HEK293 (cell line): Measurements from ENCODE around the gene VWA5B1.
A peak's percentile ranks its signal among the peaks of the same experiment; 100 is the strongest.

Source experiments
- CTCF ChIA-PET: fragments of 350-600 bp; formaldehyde crosslinking; extraction: SDS; loops from one replicate; lab custom pipeline; 2021; ENCODE audit warnings: antibody characterized with exemption; lab: Yijun Ruan, JAX
- POLR2A ChIA-PET: fragments of 300-600 bp; formaldehyde crosslinking; extraction: SDS; loops from one replicate; lab custom pipeline; 2020; ENCODE audit warnings: antibody characterized with exemption, inconsistent platforms; lab: Yijun Ruan, JAX
- H3K27ac ChIP-seq: fragments of 200-500 bp; sonication (Bioruptor generic); 2 replicates; pipeline ENCODE4 v1.5.1; 2014; ENCODE audit warnings: low read depth, low read length, control low read depth, inconsistent platforms; ENCODE audit errors: extremely low read depth
- H3K36me3 ChIP-seq, 2 experiments: fragments of 200-500 bp in 1 of 2; sonication (Bioruptor generic) in 1 of 2; 1 replicate in 1 of 2; 2 replicates in 1 of 2; pipeline ENCODE4 v1.5.1; 2014 to 2017; ENCODE audit warnings: inconsistent platforms in 2 of 2, low read length in 2 of 2; ENCODE audit not compliant: control insufficient read depth in 2 of 2, insufficient read depth in 1 of 2
- H3K4me1 ChIP-seq: fragments of 200-500 bp; sonication (Bioruptor generic); 2 replicates; pipeline ENCODE4 v1.5.1; 2014; ENCODE audit warnings: mild to moderate bottlenecking, low read length, inconsistent platforms; ENCODE audit not compliant: control insufficient read depth, insufficient read depth
- H3K4me3 ChIP-seq: 2 replicates; pipeline ENCODE4 v1.5.1; 2011; ENCODE audit warnings: low read depth, mild to moderate bottlenecking, control low read depth, low read length, moderate library complexity
- H3K9me3 ChIP-seq: fragments of 200-500 bp; sonication (Bioruptor generic); 2 replicates; pipeline ENCODE4 v1.5.1; 2014; ENCODE audit warnings: low read depth, low read length, inconsistent platforms; ENCODE audit not compliant: control insufficient read depth, insufficient read depth
- GLIS1 ChIP-seq: fragments of 450-650 bp; formaldehyde crosslinking; IDR thresholded peaks from 2 replicates; pipeline ENCODE4 v1.5.1; 2016; ENCODE audit warnings: missing biosample characterization, missing genetic modification characterization
- GLIS2 ChIP-seq: fragments of 450-650 bp; formaldehyde crosslinking; IDR thresholded peaks from 2 replicates; pipeline ENCODE4 v1.5.1; 2016; ENCODE audit warnings: missing biosample characterization, missing genetic modification characterization
- IKZF3 ChIP-seq: fragments of 450-650 bp; IDR thresholded peaks from 2 replicates; pipeline ENCODE4 v1.5.0; 2018; ENCODE audit warnings: missing biosample characterization, mild to moderate bottlenecking, missing genetic modification characterization, moderate library complexity
- KLF10 ChIP-seq: fragments of 450-650 bp; IDR thresholded peaks from 2 replicates; pipeline ENCODE4 v1.5.1; 2018; ENCODE audit warnings: missing biosample characterization, mild to moderate bottlenecking, missing genetic modification characterization
- MZF1 ChIP-seq: fragments of 450-650 bp; formaldehyde crosslinking; IDR thresholded peaks from 2 replicates; pipeline ENCODE4 v1.5.1; 2017; ENCODE audit warnings: missing biosample characterization, missing genetic modification characterization, borderline replicate concordance
- TRIM28 ChIP-seq: IDR thresholded peaks from 2 replicates; pipeline ENCODE4 v1.6.1; 2011; ENCODE audit warnings: low read length, control low read depth, borderline replicate concordance
- ZBTB48 ChIP-seq: fragments of 450-650 bp; formaldehyde crosslinking; IDR thresholded peaks from 2 replicates; pipeline ENCODE4 v1.5.1; 2016; ENCODE audit warnings: missing biosample characterization, missing genetic modification characterization
- ZFHX2 ChIP-seq: fragments of 450-650 bp; formaldehyde crosslinking; conservative IDR thresholded peaks from 2 replicates; pipeline ENCODE4 v1.5.1; 2016; ENCODE audit warnings: missing biosample characterization, missing genetic modification characterization
- ZIC2 ChIP-seq: fragments of 450-650 bp; formaldehyde crosslinking; IDR thresholded peaks from 2 replicates; pipeline ENCODE4 v1.5.1; 2016; ENCODE audit warnings: missing biosample characterization, missing genetic modification characterization
- ZNF121 ChIP-seq: fragments of 450-650 bp; formaldehyde crosslinking; IDR thresholded peaks from 2 replicates; pipeline ENCODE4 v1.5.1; 2016; ENCODE audit warnings: missing biosample characterization, missing genetic modification characterization
- ZNF2 ChIP-seq: fragments of 450-650 bp; formaldehyde crosslinking; IDR thresholded peaks from 2 replicates; pipeline ENCODE4 v1.5.1; 2016; ENCODE audit warnings: missing biosample characterization, missing genetic modification characterization
- ZNF223 ChIP-seq: fragments of 450-650 bp; formaldehyde crosslinking; IDR thresholded peaks from 2 replicates; pipeline ENCODE4 v1.5.1; 2016; ENCODE audit warnings: missing biosample characterization, missing genetic modification characterization
- ZNF23 ChIP-seq: fragments of 450-650 bp; formaldehyde crosslinking; IDR thresholded peaks from 2 replicates; pipeline ENCODE4 v1.5.1; 2016; ENCODE audit warnings: missing biosample characterization, missing genetic modification characterization, borderline replicate concordance
- ZNF266 ChIP-seq: fragments of 450-650 bp; formaldehyde crosslinking; IDR thresholded peaks from 2 replicates; pipeline ENCODE4 v1.5.1; 2016; ENCODE audit warnings: missing biosample characterization, missing genetic modification characterization, low read depth
- ZNF366 ChIP-seq: fragments of 450-650 bp; formaldehyde crosslinking; conservative IDR thresholded peaks from 2 replicates; pipeline ENCODE4 v1.5.1; 2016; ENCODE audit warnings: missing biosample characterization, missing genetic modification characterization
- ZNF404 ChIP-seq: fragments of 450-650 bp; formaldehyde crosslinking; IDR thresholded peaks from 2 replicates; pipeline ENCODE4 v1.5.1; 2017; ENCODE audit warnings: missing biosample characterization, missing genetic modification characterization
- ZNF416 ChIP-seq: fragments of 450-650 bp; formaldehyde crosslinking; IDR thresholded peaks from 2 replicates; pipeline ENCODE4 v1.5.1; 2016; ENCODE audit warnings: missing biosample characterization, missing genetic modification characterization
- ZNF423 ChIP-seq: fragments of 450-650 bp; formaldehyde crosslinking; IDR thresholded peaks from 2 replicates; pipeline ENCODE4 v1.5.1; 2016; ENCODE audit warnings: missing biosample characterization, missing genetic modification characterization
- ZNF626 ChIP-seq: fragments of 450-650 bp; sonication (Bioruptor Pico); formaldehyde crosslinking; IDR thresholded peaks from 2 replicates; pipeline ENCODE4 v1.5.1; 2018; ENCODE audit warnings: missing biosample characterization, missing genetic modification characterization, inconsistent platforms
- TF ChIP-seq, protein P1 (sequence below): fragments of 450-650 bp; IDR thresholded peaks from 2 replicates; pipeline ENCODE4 v1.5.1; 2018; ENCODE audit warnings: missing biosample characterization, missing genetic modification characterization

The VWA5B1 gene

DNA sequence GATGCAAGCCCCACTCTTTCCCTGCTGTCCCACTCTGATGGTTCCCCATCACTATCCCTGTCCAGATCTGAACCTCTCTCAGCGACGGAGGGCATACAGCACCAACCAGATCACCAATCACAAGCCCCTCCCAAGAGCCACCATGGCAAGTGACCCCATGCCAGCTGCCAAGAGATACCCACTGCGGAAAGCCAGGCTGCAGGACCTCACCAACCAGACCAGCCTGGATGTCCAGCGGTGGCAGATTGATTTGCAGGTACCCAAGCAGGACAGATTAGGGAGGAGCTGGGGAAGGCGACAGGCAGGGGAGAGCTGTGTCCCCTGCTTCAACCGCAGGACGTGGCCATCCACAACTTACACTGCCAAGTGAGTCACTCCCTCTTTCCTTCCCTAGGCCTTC lies 46.9 kb downstream of the VWA5B1 start:
- H3K27ac ChIP-seq: no peak overlapping the region
- no peak for TF ChIP-seq ZNF366 (tag by site-specific recombination)
- no peak for TF ChIP-seq KLF10 (tag by site-specific recombination)
- no peak for TF ChIP-seq ZNF223
- TF ChIP-seq TRIM28: no peak
- no peak for TF ChIP-seq MZF1 (tag by site-specific recombination)
- no peak for TF ChIP-seq ZNF404 (tag by site-specific recombination)
- TF ChIP-seq ZNF626 (tag by site-specific recombination): no peak
- TF ChIP-seq, all 188 proteins: peak for 0
- ChIA-PET POLR2A (no interaction called here), CTCF (interaction anchor here (2.7 kb wide), 1 partner anchor 25 kb away, joined by 11 read pairs; no protein-coding TSS in a partner anchor)
- Histone ChIP-seq H3K4me1 (no peaks in the 10 kb centered on the region), H3K4me3 (no peak overlapping the region), H3K9me3 (no peaks in the 10 kb centered on the region), H3K36me3 (no peaks in the 10 kb centered on the region)

DNA sequence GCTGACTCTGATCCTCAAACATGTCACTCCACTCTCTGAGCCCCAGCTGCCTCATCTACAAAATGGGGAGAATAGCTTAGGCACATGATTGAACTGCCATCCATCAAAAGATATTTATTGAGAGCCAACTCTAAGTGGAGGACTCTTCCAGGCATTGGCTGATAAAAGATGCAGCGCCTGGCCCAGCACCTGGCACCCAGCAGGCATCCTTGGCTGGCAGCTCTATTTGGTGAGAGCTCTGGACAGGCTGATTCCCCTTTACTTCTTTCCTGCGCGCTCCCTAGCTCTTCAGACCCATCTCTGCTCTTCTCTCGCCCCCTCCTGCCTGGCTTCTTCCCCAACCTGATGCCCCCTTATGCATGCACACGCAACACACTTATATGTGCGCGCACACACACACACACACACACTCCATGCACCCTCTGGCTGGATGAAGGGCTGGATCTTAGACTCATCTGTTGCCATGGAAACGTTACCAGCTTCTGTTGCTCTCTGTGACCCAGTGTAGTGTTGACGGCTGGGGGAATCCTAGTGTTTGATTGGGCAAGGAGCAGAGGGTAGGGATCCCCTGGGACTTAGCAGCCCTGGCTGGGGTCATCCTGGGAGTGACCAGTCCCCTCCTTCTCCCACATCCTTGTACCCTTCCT lies 49.3 kb downstream of the VWA5B1 start:
- no peaks in the 10 kb centered on the region for H3K36me3 ChIP-seq
- H3K4me1 ChIP-seq: no peaks in the 10 kb centered on the region
- no peak overlapping the region for H3K27ac ChIP-seq
- no peaks in the 10 kb centered on the region for H3K9me3 ChIP-seq
- POLR2A ChIA-PET: no interaction called here
- TF ChIP-seq ZNF121 (tag by site-specific recombination) (no peak), ZNF223 (no peak), ZNF266 (no peak), IKZF3 (no peak), ZNF416 (no peak), ZNF23 (tag by site-specific recombination) (no peak), ZNF423 (tag by site-specific recombination) (no peak)
- H3K4me3 ChIP-seq: no peak overlapping the region
- CTCF ChIA-PET: interaction anchor here (0.6 to 2.7 kb wide), 3 partner anchors 14 to 50 kb away, joined by 3 to 11 read pairs (median 3); no protein-coding TSS in a partner anchor

DNA sequence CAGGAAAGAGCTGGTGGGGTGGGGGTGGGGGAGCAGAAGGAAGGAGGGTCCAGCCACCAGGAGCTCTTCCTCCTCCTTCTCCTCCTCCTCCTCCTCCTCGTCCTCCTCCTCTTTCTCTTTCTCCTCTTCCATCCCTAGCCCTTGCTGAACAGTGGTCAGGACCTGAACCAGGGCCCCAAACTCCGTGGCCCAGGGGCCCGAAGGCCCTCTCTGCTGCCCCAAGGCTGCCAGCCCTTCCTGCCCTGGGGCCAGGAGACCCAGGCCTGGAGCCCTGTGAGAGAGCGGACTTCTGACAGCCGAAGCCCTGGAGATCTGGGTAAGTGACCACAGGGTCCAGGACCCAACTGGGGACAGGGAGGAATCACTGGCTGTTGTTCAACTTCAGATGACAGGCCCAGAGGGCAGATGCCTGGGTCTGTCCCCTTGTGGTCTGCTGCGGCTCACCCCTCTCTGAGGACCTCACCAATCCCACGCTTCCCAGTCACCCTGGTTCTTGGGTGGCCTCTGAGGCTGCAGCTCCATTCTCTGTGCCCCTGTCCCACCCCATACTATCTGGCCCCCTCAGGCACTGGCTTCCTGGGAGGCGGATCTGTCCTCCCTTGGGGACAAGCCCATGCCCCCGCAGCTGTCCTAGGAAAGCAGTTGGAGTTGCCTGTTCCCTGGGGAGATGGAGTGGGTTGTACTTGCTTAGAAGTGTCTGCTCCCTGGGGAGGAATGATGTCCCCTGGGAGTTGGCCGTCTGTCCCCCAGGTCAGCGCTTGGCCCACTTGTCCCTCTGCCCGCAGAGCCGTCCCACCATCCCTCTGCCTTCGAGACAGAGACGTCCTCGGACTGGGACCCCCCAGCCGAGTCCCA lies 51.8 kb downstream of the VWA5B1 start:
- TF ChIP-seq ZIC2 (tag by site-specific recombination): peak; percentile 47
- TF ChIP-seq ZFHX2 (tag by site-specific recombination): no peak
- TF ChIP-seq ZNF2 (tag by site-specific recombination): no peak
- TF ChIP-seq ZBTB48 (tag by site-specific recombination): no peak
- TF ChIP-seq GLIS2: 0 out of 2 replicates have a peak, but pooled peaks have one; percentile 17
- TF ChIP-seq, protein P1, sequence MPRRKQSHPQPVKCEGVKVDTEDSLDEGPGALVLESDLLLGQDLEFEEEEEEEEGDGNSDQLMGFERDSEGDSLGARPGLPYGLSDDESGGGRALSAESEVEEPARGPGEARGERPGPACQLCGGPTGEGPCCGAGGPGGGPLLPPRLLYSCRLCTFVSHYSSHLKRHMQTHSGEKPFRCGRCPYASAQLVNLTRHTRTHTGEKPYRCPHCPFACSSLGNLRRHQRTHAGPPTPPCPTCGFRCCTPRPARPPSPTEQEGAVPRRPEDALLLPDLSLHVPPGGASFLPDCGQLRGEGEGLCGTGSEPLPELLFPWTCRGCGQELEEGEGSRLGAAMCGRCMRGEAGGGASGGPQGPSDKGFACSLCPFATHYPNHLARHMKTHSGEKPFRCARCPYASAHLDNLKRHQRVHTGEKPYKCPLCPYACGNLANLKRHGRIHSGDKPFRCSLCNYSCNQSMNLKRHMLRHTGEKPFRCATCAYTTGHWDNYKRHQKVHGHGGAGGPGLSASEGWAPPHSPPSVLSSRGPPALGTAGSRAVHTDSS (tag by site-specific recombination): 0 out of 2 replicates have a peak, but pooled peaks have one; percentile 12
- peak; percentile 49 for TF ChIP-seq GLIS1 (tag by site-specific recombination)
- TF ChIP-seq, all 188 proteins: peak for 4
- Histone ChIP-seq H3K36me3 (no peaks in the 10 kb centered on the region), H3K4me3 (no peak overlapping the region), H3K27ac (no peak overlapping the region), H3K9me3 (no peaks in the 10 kb centered on the region), H3K4me1 (no peaks in the 10 kb centered on the region)
- ChIA-PET CTCF (no interaction called here), POLR2A (no interaction called here)
